RKO (cell line): ENCODE results near the gene ACSBG1.
A peak's percentile ranks its signal among the peaks of the same experiment; 100 is the strongest.

Experiments used
- DNase-seq: peaks from one replicate; pipeline ENCODE4 v3.0.0-alpha.2; 2016; ENCODE audit warnings: low spot score

Gene ACSBG1

GRCh38 chr15:78234515-78235040, at the start of gene ACSBG1:
TSS of gene ACSBG1 (minus strand) at chr15:78234565. CDS start at chr15:78234501, 64 bp downstream.
- no peak for DNase-seq

- no peak for DNase-seq
Measured at GRCh38 chr15:78282324-78282723, 48.0 kb upstream of the ACSBG1 start.

GRCh38 chr15:78280319-78281072, 46.1 kb upstream of the ACSBG1 start:
- no peak for DNase-seq

GRCh38 chr15:78276064-78276943, 41.9 kb upstream of the ACSBG1 start:
- no peak for DNase-seq

GRCh38 chr15:78274994-78275393, 40.6 kb upstream of the ACSBG1 start:
- no peak for DNase-seq

GRCh38 chr15:78272776-78273175, 38.4 kb upstream of the ACSBG1 start:
- DNase-seq, result no peak

GRCh38 chr15:78272316-78272715, 38.0 kb upstream of the ACSBG1 start:
- no peak for DNase-seq

GRCh38 chr15:78266806-78267205, 32.4 kb upstream of the ACSBG1 start:
- no peak for DNase-seq

GRCh38 chr15:78266229-78266628, 31.9 kb upstream of the ACSBG1 start:
- DNase-seq, result no peak

GRCh38 chr15:78265752-78266224, 31.4 kb upstream of the ACSBG1 start:
- DNase-seq, result peak; percentile 87

GRCh38 chr15:78265137-78265460, 30.7 kb upstream of the ACSBG1 start:
- peak; percentile 16 for DNase-seq

GRCh38 chr15:78264304-78265136, 30.2 kb upstream of the ACSBG1 start, which contains the start of gene DNAJA4:
TSS of gene DNAJA4 (plus strand) at chr15:78264562. CDS start at chr15:78264764, 202 bp downstream.
- peak; percentile 49 for DNase-seq

- no peak for DNase-seq
Measured at GRCh38 chr15:78263907-78264303, 29.5 kb upstream of the ACSBG1 start.

- no peak for DNase-seq
Measured at GRCh38 chr15:78263351-78263781, 29.0 kb upstream of the ACSBG1 start.

- no peak for DNase-seq
Measured at GRCh38 chr15:78261062-78261461, 26.7 kb upstream of the ACSBG1 start.

GRCh38 chr15:78260489-78260888, 26.1 kb upstream of the ACSBG1 start:
- no peak for DNase-seq

GRCh38 chr15:78259232-78259631, 24.9 kb upstream of the ACSBG1 start:
- DNase-seq, result no peak

- no peak for DNase-seq
Measured at GRCh38 chr15:78257681-78258080, 23.3 kb upstream of the ACSBG1 start.

- DNase-seq, result no peak
Measured at GRCh38 chr15:78256044-78256437, 21.7 kb upstream of the ACSBG1 start.

GRCh38 chr15:78255421-78256043, 21.2 kb upstream of the ACSBG1 start:
- DNase-seq, result no peak

- no peak for DNase-seq
Measured at GRCh38 chr15:78251136-78251535, 16.8 kb upstream of the ACSBG1 start.
